NCI-H2227 treated with DMSO at 0.1 percent for 48 hours (cell line): ENCODE data around the gene ACIN1.
"Not testable (repeated sequence)": the region's sequence is repeated elsewhere in the genome, so short reads cannot be mapped to it uniquely, and the experiment has no call there.

Experiments used
- DNase-seq: peaks from one replicate; lab custom pipeline; 2025; lab: John Stamatoyannopoulos, UW

ACIN1 gene

DNA sequence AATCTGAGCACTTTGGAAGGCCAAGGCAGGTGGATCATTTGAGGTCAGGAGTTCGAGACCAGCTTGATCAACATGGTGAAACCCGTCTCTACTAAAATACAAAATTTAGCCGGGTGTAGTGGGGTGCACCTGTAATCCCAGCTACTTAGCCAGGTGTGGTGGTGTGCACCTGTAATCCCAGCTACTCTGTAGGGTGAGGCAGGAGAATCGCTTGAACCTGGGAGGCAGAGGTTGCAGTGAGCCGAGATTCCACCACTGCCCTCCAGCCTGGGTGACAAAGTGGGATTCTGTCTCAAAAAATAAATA lies 81.2 kb downstream of the ACIN1 start:
- DNase-seq = not testable (repeated sequence)

DNA sequence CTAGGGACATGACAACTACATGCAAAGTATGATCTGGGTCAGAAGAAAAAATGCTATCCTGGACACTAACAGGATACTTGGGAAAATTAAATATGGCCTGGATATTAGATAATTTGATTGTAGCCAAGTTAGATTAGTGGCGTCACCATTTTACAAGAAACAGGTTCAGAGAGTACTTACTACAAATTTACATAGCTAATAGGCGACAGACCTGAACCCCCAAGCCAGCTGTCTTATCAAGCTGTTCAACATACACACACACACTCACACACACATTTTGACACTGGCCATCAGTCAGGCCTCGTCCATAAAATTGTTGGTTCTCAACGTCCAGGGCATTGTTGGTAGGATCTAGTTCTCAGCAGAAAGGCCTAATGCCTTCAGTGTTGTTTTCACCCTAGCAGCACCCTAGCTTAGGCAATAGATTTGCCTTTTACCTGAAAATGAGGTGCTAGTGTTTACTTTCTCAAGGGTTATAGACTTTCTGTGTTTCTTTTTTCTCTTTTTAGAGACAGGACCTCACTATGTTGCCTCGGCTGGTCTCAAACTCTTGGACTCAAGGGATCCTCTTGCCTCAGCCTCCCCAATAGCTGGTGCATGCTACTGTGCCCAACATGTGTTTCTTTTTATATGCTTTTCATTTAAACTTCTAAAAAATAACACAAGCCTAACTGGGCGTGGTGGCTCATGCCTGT lies 81.7 kb downstream of the ACIN1 start:
- DNase-seq = no peak

DNA sequence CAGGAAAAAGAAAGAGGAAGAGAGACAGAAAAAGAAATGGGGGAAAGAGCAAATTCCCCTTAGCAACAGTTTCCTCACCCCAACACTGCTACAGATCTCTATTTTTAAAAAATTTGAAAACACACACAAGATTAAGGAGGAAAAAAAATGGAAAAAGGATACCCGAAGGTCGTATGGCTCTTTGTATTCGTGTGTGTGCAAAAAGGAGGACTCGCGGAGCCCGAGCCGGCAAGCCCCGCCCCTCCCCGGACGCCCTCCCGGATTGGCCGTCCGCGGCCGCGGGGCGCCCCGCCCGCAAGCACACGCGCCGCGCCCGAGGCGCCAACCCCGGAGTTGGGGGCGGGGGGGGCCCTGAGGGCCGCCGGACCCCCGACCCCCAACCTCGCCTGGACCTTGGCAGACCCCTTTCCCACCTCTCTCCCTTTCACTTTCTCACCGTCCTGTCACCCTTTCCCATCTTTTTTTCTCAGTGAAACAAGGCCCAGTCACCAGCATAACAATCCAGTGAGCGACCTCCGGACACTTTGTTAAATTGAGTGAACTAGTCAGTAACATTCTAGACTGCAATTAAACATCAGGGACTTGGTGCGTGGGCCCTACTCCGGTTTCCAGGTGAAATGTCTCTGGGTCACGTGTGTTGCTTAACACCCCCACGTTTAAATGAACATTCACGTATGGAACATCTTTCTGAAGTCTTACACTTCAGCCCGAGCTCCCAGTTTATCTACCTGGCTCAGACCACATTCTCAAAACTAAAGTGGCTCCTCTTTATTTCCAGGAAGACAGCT lies 84.8 kb downstream of the ACIN1 start, which contains the start of gene C14orf93:
Gene C14orf93, minus strand, starts transcription at position 205 of the 788 bp plus-strand sequence. CDS start 11,120 bp downstream, outside the sequence.
- peak; percentile 69 for DNase-seq

DNA sequence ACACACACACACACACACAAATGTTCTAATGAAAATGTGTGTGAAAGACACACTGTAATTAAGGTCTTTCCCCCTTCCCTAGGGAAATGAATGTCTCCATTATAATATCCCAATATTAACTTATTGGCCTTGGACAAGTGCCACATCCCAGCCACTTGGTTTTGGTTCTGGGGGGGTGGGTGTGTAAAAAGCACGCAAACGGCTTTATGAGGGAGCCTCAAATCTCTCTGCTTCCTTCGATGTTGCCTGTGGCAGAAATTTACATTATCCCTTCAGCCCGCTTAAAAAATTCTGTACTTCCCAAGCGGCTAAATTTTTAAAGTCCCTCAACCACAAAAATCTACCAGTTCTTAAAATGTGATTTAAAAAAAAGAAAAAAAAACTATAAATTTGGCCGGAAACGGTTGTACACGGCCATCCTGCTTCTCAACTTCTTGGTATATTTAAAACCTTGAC lies 85.4 kb downstream of the ACIN1 start:
- no peak for DNase-seq

DNA sequence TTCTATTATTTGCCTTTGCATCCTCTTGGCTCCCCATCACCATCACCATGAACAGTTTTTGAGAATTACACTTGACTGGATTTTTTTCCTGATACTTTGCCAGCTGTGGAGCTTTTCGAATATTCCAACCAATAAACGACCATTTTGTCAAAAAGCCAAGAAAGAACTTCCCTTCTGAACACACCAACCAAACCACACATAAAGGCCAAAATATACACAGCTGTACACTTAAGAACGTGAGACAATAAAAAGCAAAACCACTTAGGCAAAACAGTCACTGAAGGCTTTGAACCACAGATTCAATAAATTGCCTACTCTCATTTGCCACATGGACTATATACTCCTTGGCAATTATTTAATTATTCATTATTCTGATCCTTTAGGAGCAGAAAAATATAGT lies 86.1 kb downstream of the ACIN1 start:
- no peak for DNase-seq
